H9 (cell line): ENCODE data around the gene FAM117A. TPM values are rescaled to one million over a fixed set of nuclear protein-coding genes. Genes with fewer than 3 reads are reported as not detected.
"Not testable (repeated sequence)": the region's sequence is repeated elsewhere in the genome, so short reads cannot be mapped to it uniquely, and the experiment has no call there.

Experiments used
- DNase-seq: peaks from one replicate; pipeline ENCODE4 v3.0.0-alpha.2; 2017
- H2AFZ ChIP-seq: one replicate; pipeline ENCODE4 v1.6.1; 2013; ENCODE audit warnings: mild to moderate bottlenecking, low read length, control low read depth, moderate library complexity
- H2AK5ac ChIP-seq: 2 replicates; pipeline ENCODE4 v1.6.1; 2013; ENCODE audit warnings: low read length, control low read depth, mixed read lengths; ENCODE audit not compliant: insufficient read length
- H2BK120ac ChIP-seq: one replicate; pipeline ENCODE4 v1.6.1; 2013; ENCODE audit warnings: low read depth, mild to moderate bottlenecking, low read length, control low read depth, inconsistent platforms; ENCODE audit not compliant: poor library complexity, severe bottlenecking
- H2BK12ac ChIP-seq: 2 replicates; pipeline ENCODE4 v1.6.1; 2013; ENCODE audit warnings: low read length, control low read depth, mixed read lengths, low read depth; ENCODE audit not compliant: insufficient read length
- H2BK15ac ChIP-seq: 2 replicates; pipeline ENCODE4 v1.6.1; 2013; ENCODE audit warnings: low read depth, low read length, control low read depth
- H2BK20ac ChIP-seq: one replicate; pipeline ENCODE4 v1.6.1; 2013; ENCODE audit warnings: low read depth, mild to moderate bottlenecking, low read length, control low read depth, inconsistent platforms; ENCODE audit not compliant: poor library complexity, severe bottlenecking
- H2BK5ac ChIP-seq: 2 replicates; pipeline ENCODE4 v1.6.1; 2013; ENCODE audit warnings: low read length, control low read depth, mixed read lengths; ENCODE audit not compliant: insufficient read length
- H3K14ac ChIP-seq: 2 replicates; pipeline ENCODE4 v1.6.1; 2013; ENCODE audit warnings: low read length, control low read depth; ENCODE audit not compliant: insufficient read depth
- H3K18ac ChIP-seq: 2 replicates; pipeline ENCODE4 v1.6.1; 2013; ENCODE audit warnings: low read depth, mild to moderate bottlenecking, mixed read lengths, low read length, control low read depth; ENCODE audit not compliant: insufficient read length
- H3K23ac ChIP-seq: 2 replicates; pipeline ENCODE4 v1.6.1; 2013; ENCODE audit warnings: low read length, control low read depth, mixed read lengths, low read depth; ENCODE audit not compliant: insufficient read length
- H3K23me2 ChIP-seq: 2 replicates; pipeline ENCODE4 v1.6.1; 2013; ENCODE audit warnings: low read depth, mild to moderate bottlenecking, mixed read lengths, low read length, control low read depth; ENCODE audit not compliant: insufficient read length, poor library complexity, severe bottlenecking
- H3K27ac ChIP-seq: 2 replicates; pipeline ENCODE4 v1.5.1; 2013; ENCODE audit warnings: low read length, control low read depth, mixed read lengths, low read depth; ENCODE audit not compliant: insufficient read length
- H3K27me3 ChIP-seq: 2 replicates; pipeline ENCODE4 v1.6.1; 2013; ENCODE audit warnings: low read length, control low read depth, inconsistent platforms; ENCODE audit not compliant: insufficient read depth
- H3K4ac ChIP-seq: 2 replicates; pipeline ENCODE4 v1.6.1; 2013; ENCODE audit warnings: low read depth, mild to moderate bottlenecking, control low read depth, inconsistent platforms, low read length, moderate library complexity
- H3K4me1 ChIP-seq: 2 replicates; pipeline ENCODE4 v1.6.1; 2013; ENCODE audit warnings: low read length, control low read depth, inconsistent platforms; ENCODE audit not compliant: insufficient read depth
- H3K4me2 ChIP-seq: 2 replicates; pipeline ENCODE4 v1.6.1; 2013; ENCODE audit warnings: low read length, control low read depth, mixed read lengths; ENCODE audit not compliant: insufficient read length, insufficient read depth
- H3K56ac ChIP-seq: 2 replicates; pipeline ENCODE4 v1.6.1; 2013; ENCODE audit warnings: low read depth, mild to moderate bottlenecking, mixed read lengths, low read length, control low read depth; ENCODE audit not compliant: insufficient read length
- H3K79me1 ChIP-seq: 2 replicates; pipeline ENCODE4 v1.6.1; 2013; ENCODE audit warnings: low read depth, mild to moderate bottlenecking, moderate library complexity, low read length, control low read depth, inconsistent platforms; ENCODE audit not compliant: insufficient read depth, poor library complexity, severe bottlenecking
- H3K79me2 ChIP-seq: 2 replicates; pipeline ENCODE4 v1.6.1; 2013; ENCODE audit warnings: low read length, control low read depth, inconsistent platforms; ENCODE audit not compliant: insufficient read depth
- H3K9ac ChIP-seq: 2 replicates; pipeline ENCODE4 v1.6.1; 2013; ENCODE audit warnings: low read length, control low read depth, mixed read lengths; ENCODE audit not compliant: insufficient read length; ENCODE audit errors: extremely low read depth
- H3K9me3 ChIP-seq: one replicate; pipeline ENCODE4 v1.6.1; 2013; ENCODE audit warnings: low read depth, low read length, inconsistent platforms; ENCODE audit not compliant: control insufficient read depth
- H3T11ph ChIP-seq: one replicate; pipeline ENCODE4 v1.6.1; 2013; ENCODE audit warnings: mild to moderate bottlenecking, low read length, control low read depth, inconsistent platforms
- H4K20me1 ChIP-seq: one replicate; pipeline ENCODE4 v1.6.1; 2013; ENCODE audit not compliant: control insufficient read depth, insufficient read length, insufficient read depth
- H4K5ac ChIP-seq: 2 replicates; pipeline ENCODE4 v1.6.1; 2013; ENCODE audit warnings: low read depth, mild to moderate bottlenecking, mixed read lengths, low read length, control low read depth; ENCODE audit not compliant: insufficient read length
- H4K8ac ChIP-seq: replicated peaks from 2 replicates; pipeline ENCODE4 v1.6.1; 2013; ENCODE audit warnings: low read length, control low read depth, mixed read lengths, low read depth; ENCODE audit not compliant: insufficient read length
- H4K91ac ChIP-seq: 2 replicates; pipeline ENCODE4 v1.6.1; 2013; ENCODE audit warnings: low read depth, mild to moderate bottlenecking, moderate library complexity, mixed read lengths, low read length, control low read depth; ENCODE audit not compliant: insufficient read length
- H3K27ac Mint-ChIP-seq, 3 experiments: 2 replicates in 2 of 3; 3 replicates in 1 of 3; pipeline ENCODE4 v1.8.0; 2020 to 2021; ENCODE audit warnings: mixed read lengths in 3 of 3, mild to moderate bottlenecking in 1 of 3, moderate library complexity in 1 of 3
- H3K27me3 Mint-ChIP-seq: 2 replicates; pipeline ENCODE4 v1.8.0; 2021; ENCODE audit warnings: low read depth, mild to moderate bottlenecking, moderate library complexity, mixed read lengths
- H3K36me3 Mint-ChIP-seq, 3 experiments: 2 replicates in 2 of 3; 3 replicates in 1 of 3; pipeline ENCODE4 v1.8.0; 2020 to 2021; ENCODE audit warnings: low read depth in 3 of 3, mixed read lengths in 3 of 3; ENCODE audit not compliant: insufficient read depth in 1 of 3
- H3K4me1 Mint-ChIP-seq, 2 experiments: 2 replicates each; pipeline ENCODE4 v1.8.0; 2020; ENCODE audit warnings: mixed read lengths in 2 of 2
- H3K4me3 Mint-ChIP-seq, 2 experiments: 2 replicates in 1 of 2; 3 replicates in 1 of 2; pipeline ENCODE4 v1.8.0; 2020 to 2021; ENCODE audit warnings: mild to moderate bottlenecking in 2 of 2, mixed read lengths in 2 of 2, moderate library complexity in 1 of 2
- H3K9me3 Mint-ChIP-seq, 2 experiments: 2 replicates in 1 of 2; 3 replicates in 1 of 2; pipeline ENCODE4 v1.8.0; 2020; ENCODE audit warnings: mild to moderate bottlenecking in 2 of 2, mixed read lengths in 2 of 2, moderate library complexity in 1 of 2
- CTCF ChIP-seq: fragments of 200-600 bp; sonication (generic); conservative IDR thresholded peaks from 3 replicates; pipeline ENCODE4 v1.8.0; 2021; ENCODE audit warnings: antibody characterized with exemption, mild to moderate bottlenecking
- WGBS: extraction: QIAGEN DNeasy Blood & Tissue Kit; methylation state at CpG from one replicate; pipeline ENCODE4 v1.1.7; 2013; ENCODE audit warnings: missing lambda C conversion rate, low lambda C conversion rate, mixed read lengths; ENCODE audit not compliant: insufficient read length; ENCODE audit errors: extremely low coverage; 5-methylcytosine and 5-hydroxymethylcytosine counted together
- total RNA-seq: library from RNA; stranded (reverse); gene quantifications from 2 replicates; pipeline ENCODE4 v1.2.1, GENCODE V29; 2021

FAM117A gene
- total RNA-seq, 1 experiment from 2014 or later: 21.1 TPM

GRCh38 chr17:49725452-49726130 is 38.3 kb downstream of the FAM117A start:
- no peak for TF ChIP-seq CTCF
- Histone ChIP-seq H2BK120ac (no peak overlapping the region), H2BK12ac (no peak overlapping the region), H2AFZ (no peak overlapping the region), H3K27ac (no peak overlapping the region), H3K9me3 (no peaks in the 10 kb centered on the region), H3K23ac (no peak overlapping the region), H2AK5ac (no peak overlapping the region), H3K4me2 (no peak overlapping the region), H4K20me1 (no peaks in the 10 kb centered on the region), H2BK15ac (no peak overlapping the region), H3K56ac (no peak overlapping the region), H3K9ac (no peak overlapping the region), H3K18ac (no peak overlapping the region), H3K79me2 (no peaks in the 10 kb centered on the region), H2BK20ac (no peak overlapping the region), H3K4me1 (no peaks in the 10 kb centered on the region), H3K23me2 (no peaks in the 10 kb centered on the region), H3T11ph (no peak overlapping the region), H3K79me1 (peaks cover 8% of the 10 kb centered on the region), H4K91ac (no peak overlapping the region), H2BK5ac (no peak overlapping the region), H3K14ac (no peak overlapping the region), H3K27me3 (no peaks in the 10 kb centered on the region), H4K8ac (no peak overlapping the region), H4K5ac (no peak overlapping the region), H3K4ac (no peak overlapping the region)
- H3K9me3 Mint-ChIP-seq: no peaks in the 10 kb centered on the region
- no peak for DNase-seq
- 0 out of 4 replicates have a peak, but pooled peaks cover 0 to 3% of the 10 kb centered on the region in 2 experiments for H3K4me1 Mint-ChIP-seq
- no peaks in the 10 kb centered on the region for H3K27me3 Mint-ChIP-seq
- no peak overlapping the region for H3K27ac Mint-ChIP-seq
- peaks cover 25 to 40% (median 36%) of the 10 kb centered on the region in 3 experiments for H3K36me3 Mint-ChIP-seq
- no peak overlapping the region for H3K4me3 Mint-ChIP-seq
- WGBS: no CpG with 5 or more reads among the region's 7 CpGs

- not testable (repeated sequence) for H3K79me1 ChIP-seq, H2BK20ac ChIP-seq, H3K23me2 ChIP-seq, H2AFZ ChIP-seq, H3K56ac ChIP-seq, DNase-seq, H4K20me1 ChIP-seq, H3K9me3 Mint-ChIP-seq, H2BK12ac ChIP-seq, H4K5ac ChIP-seq, H3K27ac Mint-ChIP-seq, H3K79me2 ChIP-seq, H3K9ac ChIP-seq, H3K14ac ChIP-seq, H3K4me3 Mint-ChIP-seq, H3K23ac ChIP-seq, H2BK15ac ChIP-seq, H2AK5ac ChIP-seq, H3K4me2 ChIP-seq, H4K8ac ChIP-seq, H4K91ac ChIP-seq, H3K27me3 ChIP-seq, H3K9me3 ChIP-seq, H2BK120ac ChIP-seq, H3K18ac ChIP-seq, H3T11ph ChIP-seq, H2BK5ac ChIP-seq, H3K4me1 ChIP-seq, H3K27me3 Mint-ChIP-seq, H3K4ac ChIP-seq, H3K4me1 Mint-ChIP-seq, H3K27ac ChIP-seq
- peaks cover 30 to 49% (median 45%) of the 10 kb centered on the region in 3 experiments for H3K36me3 Mint-ChIP-seq
- no CpG with 5 or more reads among the region's 6 CpGs for WGBS
Observed at GRCh38 chr17:49724552-49724951, 39.4 kb downstream of the FAM117A start.
